Left ventricle myocardium inferior (tissue), 1 donor: ENCODE measurements around the gene RPL37. TPM values are rescaled to one million over a fixed set of nuclear protein-coding genes. Genes with fewer than 3 reads are reported as not detected.
"Not testable (repeated sequence)": the region's sequence is repeated elsewhere in the genome, so short reads cannot be mapped to it uniquely, and the experiment has no call there.

Source experiments
- DNase-seq: peaks from one replicate; pipeline ENCODE4 v3.0.0-alpha.2; 2020
- H3K27ac ChIP-seq: fragments of 200-600 bp; replicated peaks from 2 replicates; pipeline ENCODE4 v1.8.0; 2021
- H3K27me3 ChIP-seq: fragments of 200-600 bp; 2 replicates; pipeline ENCODE4 v1.8.0; 2021; ENCODE audit warnings: low read depth
- H3K36me3 ChIP-seq: fragments of 200-600 bp; 2 replicates; pipeline ENCODE4 v1.8.0; 2021
- H3K4me1 ChIP-seq: fragments of 200-600 bp; 2 replicates; pipeline ENCODE4 v1.8.0; 2021
- H3K4me3 ChIP-seq: fragments of 200-600 bp; 2 replicates; pipeline ENCODE4 v1.8.0; 2021; ENCODE audit warnings: mild to moderate bottlenecking, moderate library complexity
- H3K9me3 ChIP-seq: fragments of 200-600 bp; replicated peaks from 2 replicates; pipeline ENCODE4 v1.8.0; 2021
- intact Hi-C: fragments of 100-400 bp; cut with micrococcal nuclease; formaldehyde crosslinking; loops from one replicate; pipeline ENCODE4 v1.11.0; 2022
- total RNA-seq: library from RNA; stranded (reverse); fragmentation: NEBNext Ultra II Directional; extraction: Animal tissue kit (Norgen Biotek cat#: 25700); gene quantifications from one replicate; pipeline ENCODE4 v1.2.1, GENCODE V29; 2021
- TF ChIP-seq, protein P1 (sequence below): fragments of 200-600 bp; IDR thresholded peaks from 2 replicates; pipeline ENCODE4 v1.8.0; 2021; ENCODE audit warnings: antibody characterized with exemption, mild to moderate bottlenecking, borderline replicate concordance
- donor health status: DM: no; HTN: yes; CAD: no; lungs with severe emphysema.

Gene RPL37
- total RNA-seq, 1 donor from 2014 or later: 624 TPM

DNA sequence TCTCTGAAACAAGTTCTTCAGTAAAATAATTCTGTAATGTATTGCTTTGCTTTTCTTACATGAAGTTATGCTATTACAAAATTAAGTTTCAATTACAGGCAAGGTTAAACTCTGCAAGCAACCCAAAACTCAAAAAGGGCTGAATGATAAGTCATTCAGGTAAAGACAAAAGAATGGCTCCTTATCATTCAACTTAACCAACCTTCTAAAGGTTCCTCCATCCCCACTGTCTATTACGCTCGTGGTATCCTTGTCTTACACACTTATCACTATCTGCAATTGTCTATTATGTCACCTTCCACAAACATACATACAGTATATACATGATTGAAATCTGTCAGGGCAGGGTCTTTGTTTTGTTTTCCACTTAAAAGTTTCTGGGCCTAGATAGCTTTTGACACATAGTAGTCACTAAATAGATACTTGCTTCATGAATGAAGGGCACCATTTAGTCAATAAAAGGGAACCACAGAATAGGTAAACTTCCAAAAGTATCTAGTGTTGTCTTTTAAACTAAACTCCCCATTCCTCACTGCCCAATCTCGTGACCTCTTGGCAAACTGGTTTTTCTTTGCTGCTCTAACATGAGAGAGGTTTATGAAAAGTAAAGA, 6.9 kb downstream of the RPL37 start:
- Histone ChIP-seq H3K9me3 (no peaks in the 10 kb centered on the region), H3K36me3 (peaks cover 73% of the 10 kb centered on the region), H3K4me3 (no peak overlapping the region), H3K27me3 (no peaks in the 10 kb centered on the region), H3K4me1 (peaks cover 4% of the 10 kb centered on the region), H3K27ac (no peak overlapping the region)
- TF ChIP-seq, protein P1, sequence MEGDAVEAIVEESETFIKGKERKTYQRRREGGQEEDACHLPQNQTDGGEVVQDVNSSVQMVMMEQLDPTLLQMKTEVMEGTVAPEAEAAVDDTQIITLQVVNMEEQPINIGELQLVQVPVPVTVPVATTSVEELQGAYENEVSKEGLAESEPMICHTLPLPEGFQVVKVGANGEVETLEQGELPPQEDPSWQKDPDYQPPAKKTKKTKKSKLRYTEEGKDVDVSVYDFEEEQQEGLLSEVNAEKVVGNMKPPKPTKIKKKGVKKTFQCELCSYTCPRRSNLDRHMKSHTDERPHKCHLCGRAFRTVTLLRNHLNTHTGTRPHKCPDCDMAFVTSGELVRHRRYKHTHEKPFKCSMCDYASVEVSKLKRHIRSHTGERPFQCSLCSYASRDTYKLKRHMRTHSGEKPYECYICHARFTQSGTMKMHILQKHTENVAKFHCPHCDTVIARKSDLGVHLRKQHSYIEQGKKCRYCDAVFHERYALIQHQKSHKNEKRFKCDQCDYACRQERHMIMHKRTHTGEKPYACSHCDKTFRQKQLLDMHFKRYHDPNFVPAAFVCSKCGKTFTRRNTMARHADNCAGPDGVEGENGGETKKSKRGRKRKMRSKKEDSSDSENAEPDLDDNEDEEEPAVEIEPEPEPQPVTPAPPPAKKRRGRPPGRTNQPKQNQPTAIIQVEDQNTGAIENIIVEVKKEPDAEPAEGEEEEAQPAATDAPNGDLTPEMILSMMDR: no peak
- intact Hi-C loops: no loop called here
- DNase-seq: no peak

DNA sequence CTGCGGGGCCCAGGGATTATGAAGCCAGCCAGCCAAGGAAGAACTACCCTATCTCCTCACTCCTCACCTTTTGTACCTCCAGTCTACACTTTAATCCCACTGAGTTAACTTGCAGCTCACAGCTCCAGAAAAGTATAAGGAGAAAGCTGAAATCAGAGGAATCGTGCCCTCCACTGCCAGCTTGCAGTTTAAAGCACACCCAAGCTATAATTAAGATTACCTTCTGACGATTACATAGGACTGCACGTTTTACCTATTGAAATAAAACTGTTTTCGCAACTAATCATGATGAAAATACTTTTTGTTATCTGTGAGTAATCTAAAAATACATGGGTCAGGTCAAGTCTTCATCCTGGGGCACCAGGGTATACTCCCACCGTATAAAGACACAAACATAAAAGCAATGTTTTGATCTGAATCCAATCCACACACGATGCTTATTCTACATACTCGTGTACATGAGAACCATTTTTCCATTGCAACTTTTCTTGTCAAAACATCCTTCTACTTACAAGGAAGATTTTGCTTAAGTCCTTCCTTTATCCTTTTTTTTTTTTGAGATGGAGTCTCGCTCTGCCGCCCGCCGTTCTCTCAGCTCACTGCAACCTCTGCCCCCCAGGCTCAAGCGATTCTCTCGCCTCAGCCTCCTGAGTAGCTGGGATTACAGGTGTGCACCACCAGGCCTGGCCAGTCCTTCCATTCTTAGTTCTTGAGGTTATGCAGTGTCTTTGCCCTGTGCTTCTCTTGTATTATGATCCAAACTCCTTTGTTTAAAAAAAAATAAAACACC, 7.6 kb downstream of the RPL37 start:
- peaks cover 66% of the 10 kb centered on the region for H3K36me3 ChIP-seq
- intact Hi-C loops: no loop called here
- H3K4me3 ChIP-seq: no peak overlapping the region
- no peaks in the 10 kb centered on the region for H3K9me3 ChIP-seq
- H3K27me3 ChIP-seq: no peaks in the 10 kb centered on the region
- TF ChIP-seq, protein P1: no peak
- no peak for DNase-seq
- H3K4me1 ChIP-seq: no peaks in the 10 kb centered on the region
- H3K27ac ChIP-seq: no peak overlapping the region

DNA sequence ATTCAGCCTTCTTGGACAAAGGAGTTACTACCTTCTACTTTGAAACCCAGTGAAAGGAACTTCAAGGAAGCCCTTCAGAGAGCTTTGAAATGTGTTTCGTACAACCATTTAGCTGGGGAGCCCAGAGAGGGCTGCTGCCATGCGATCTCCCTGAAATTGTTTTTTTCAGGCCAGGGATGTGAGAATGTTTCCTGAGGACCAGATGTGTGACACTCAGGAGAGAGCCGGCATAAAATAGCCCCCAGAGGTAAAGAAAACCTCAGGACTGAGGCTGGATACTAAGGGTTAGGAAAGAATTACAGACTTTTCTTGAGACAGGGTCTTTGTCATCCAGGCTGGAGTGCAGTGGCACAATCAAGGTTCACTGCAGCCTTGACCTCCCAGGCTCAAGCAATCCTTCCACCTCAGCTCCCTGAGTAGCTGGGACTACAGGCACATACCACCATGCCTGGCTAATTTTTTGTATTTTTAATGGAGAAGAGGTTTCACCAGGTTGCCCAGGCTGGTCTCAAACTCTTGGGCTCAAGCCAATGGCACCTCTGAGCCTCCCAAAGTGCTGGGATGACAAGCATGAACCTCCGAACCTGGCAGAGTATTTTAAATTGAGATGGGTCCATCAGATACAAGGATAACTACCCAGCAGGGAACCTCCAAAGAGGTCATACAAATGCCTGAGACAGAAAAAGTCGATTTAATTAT, 8.4 kb downstream of the RPL37 start:
- peaks cover 58% of the 10 kb centered on the region for H3K36me3 ChIP-seq
- H3K4me1 ChIP-seq: no peaks in the 10 kb centered on the region
- H3K27me3 ChIP-seq: no peaks in the 10 kb centered on the region
- TF ChIP-seq, protein P1: no peak
- no peak for DNase-seq
- H3K27ac ChIP-seq: no peak overlapping the region
- no peaks in the 10 kb centered on the region for H3K9me3 ChIP-seq
- H3K4me3 ChIP-seq: no peak overlapping the region
- intact Hi-C loops: no loop called here

DNA sequence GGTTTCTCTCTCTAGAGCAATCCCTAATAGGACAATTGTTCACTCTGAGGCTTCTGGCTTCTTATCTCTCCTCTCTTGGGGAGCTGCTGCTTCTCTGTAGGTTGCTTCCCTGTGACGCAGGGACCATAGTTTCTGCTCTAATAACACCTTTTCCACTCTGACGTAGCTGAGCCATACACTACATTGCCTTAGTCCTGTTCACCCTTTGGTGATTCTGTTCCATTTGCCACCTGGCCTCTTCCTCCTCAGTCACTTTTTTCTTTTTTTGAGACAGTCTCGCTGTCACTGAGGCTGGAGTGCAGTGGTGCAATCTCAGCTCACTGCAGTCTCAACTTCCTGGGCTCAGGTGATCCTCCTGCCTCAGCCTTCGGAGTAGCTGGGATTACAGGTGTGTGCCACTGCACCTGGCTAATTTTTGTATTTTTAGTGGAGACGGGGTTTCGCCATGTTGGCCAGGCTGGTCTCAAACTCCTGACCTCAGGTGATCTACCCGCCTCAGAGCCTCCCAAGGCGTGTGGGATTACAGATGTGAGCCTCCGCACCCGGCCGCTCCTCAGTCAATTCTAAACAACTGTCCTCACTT, 9.5 kb downstream of the RPL37 start:
- intact Hi-C loops, H3K9me3 ChIP-seq, H3K27me3 ChIP-seq, H3K27ac ChIP-seq, H3K4me1 ChIP-seq, H3K4me3 ChIP-seq, DNase-seq: not testable (repeated sequence)
- H3K36me3 ChIP-seq: peaks cover 48% of the 10 kb centered on the region

DNA sequence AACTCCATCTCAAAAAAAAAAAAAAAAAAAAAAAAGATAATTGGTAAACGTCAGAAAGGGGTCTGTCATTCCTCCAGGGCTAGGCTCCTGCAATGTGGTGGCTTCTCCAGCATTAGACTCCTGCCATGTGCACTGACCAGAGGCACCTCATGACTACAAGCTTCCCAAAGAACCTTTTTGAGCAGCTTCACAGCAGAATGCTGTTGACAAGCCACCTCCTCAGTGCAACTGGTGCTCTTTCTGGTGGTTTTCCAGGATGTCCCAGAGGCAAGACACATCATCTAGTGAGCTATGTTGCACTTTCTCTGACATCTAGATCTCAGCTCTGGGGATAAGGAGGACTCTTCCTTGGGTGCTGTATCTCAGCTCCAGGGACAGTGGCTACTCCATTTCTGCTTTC, 11.6 kb downstream of the RPL37 start:
- H3K36me3 ChIP-seq: peaks cover 27% of the 10 kb centered on the region
- DNase-seq: no peak
- H3K9me3 ChIP-seq: no peaks in the 10 kb centered on the region
- intact Hi-C loops: no loop called here
- no peaks in the 10 kb centered on the region for H3K4me1 ChIP-seq
- TF ChIP-seq, protein P1: no peak
- no peaks in the 10 kb centered on the region for H3K27me3 ChIP-seq
- no peak overlapping the region for H3K27ac ChIP-seq
- H3K4me3 ChIP-seq: no peak overlapping the region
